Effector CD8-positive, alpha-beta T cell (primary cell): ENCODE results near the gene PPFIA3.
"Not testable (repeated sequence)": the region's sequence is repeated elsewhere in the genome, so short reads cannot be mapped to it uniquely, and the experiment has no call there.

ENCODE experiments used
- DNase-seq: peaks from one replicate; lab custom pipeline; 2025; lab: John Stamatoyannopoulos, UW

Gene PPFIA3

GRCh38 chr19:49125025-49125731, 5.8 kb downstream of the PPFIA3 start:
- DNase-seq = no peak

DNA sequence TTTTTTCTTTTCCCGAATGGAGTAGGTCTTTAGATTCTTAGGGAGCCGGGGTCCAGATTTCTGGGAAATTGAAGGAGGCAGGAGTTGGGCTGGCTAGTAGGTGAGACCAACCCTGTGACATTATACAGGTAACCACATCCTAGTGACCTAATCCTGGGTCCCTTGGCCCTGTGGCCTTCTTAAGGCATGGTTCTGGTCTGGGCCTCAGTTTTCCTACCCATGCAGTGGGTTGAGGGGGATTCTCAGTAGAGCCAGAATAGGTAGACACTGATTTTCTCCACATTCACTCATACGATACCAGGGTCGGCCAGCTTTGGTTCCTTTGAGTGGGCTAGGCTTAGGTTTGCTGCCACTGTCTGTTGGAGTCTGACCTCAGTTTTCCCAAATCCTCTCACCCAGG, 7.2 kb downstream of the PPFIA3 start:
- DNase-seq = no peak

DNA sequence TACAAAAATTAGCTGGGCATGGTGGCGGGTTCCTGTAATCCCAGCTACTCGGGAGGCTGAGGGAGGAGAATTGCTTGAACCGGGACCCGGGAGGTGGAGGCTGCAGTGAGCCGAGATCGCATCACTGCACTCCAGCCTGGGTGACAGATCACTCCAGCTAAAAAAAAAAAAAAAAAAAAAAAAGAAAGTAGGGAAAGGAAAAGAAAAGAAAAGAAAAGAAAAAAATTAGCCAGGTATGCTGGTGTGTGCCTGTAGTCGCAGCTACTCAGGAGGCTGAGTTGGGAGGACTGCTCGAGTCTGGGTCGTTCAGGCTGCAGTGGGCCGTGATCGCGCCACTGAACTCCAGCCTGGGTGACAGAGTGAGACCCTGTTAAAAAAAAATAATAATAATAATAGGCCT, 7.9 kb downstream of the PPFIA3 start:
- not testable (repeated sequence) for DNase-seq

DNA sequence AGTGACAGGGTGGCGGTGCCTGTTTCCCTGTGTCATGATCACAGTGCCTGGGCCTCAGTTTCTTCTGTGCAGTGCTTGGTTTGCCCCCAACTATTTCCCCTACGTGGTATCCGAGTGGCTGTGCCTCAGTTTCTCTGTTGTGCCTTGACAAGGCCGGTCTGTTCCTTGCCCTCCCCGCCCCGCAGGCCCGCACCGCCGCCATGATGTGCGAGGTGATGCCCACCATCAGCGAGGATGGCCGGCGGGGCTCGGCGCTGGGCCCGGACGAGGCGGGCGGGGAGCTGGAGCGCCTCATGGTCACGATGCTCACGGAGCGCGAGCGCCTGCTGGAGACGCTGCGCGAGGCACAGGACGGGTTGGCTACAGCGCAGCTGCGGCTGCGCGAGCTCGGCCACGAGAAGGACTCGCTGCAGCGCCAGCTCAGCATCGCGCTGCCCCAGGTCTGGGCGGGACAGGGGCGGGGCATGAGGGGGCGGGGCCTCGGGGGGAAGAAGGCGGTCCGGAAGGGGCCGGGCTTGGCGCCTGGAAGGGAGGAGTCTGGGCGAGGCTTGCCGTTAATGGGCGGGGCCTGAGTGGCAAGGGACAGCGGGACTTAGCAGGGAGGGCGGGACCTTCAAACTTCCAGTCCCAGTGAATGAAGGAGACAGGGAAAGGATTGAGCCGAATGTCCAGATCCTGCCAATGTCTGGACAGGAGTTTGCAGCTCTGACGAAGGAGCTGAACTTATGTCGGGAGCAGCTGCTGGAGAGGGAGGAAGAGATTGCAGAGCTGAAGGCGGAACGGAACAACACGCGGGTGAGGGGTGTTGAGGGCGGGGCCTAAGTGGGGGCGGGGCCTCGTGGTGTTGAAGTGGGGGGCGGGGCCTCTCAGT, 8.6 kb downstream of the PPFIA3 start:
- DNase-seq = peak; percentile 95

- DNase-seq = no peak
These were observed 9.3 kb downstream of the PPFIA3 start for GRCh38 chr19:49128545-49129237.

GRCh38 chr19:49129238-49129583, 9.9 kb downstream of the PPFIA3 start:
- no peak for DNase-seq

DNA sequence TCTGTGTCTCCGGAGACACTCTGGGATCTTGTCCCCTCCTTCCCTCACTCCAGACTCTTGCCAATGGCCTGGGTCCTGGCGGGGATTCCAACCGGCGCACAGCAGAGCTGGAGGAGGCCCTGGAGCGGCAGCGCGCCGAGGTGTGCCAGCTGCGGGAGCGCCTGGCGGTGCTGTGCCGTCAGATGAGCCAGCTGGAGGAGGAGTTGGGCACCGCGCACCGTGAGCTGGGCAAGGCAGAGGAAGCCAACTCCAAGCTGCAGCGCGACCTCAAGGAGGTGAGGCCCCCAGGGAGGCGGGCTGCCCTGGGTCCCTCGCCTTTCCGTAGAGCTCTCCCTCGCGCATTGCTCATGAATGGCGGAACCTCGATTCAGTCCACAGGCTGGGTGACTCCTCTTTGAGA, 11.0 kb downstream of the PPFIA3 start:
- no peak for DNase-seq

GRCh38 chr19:49132974-49133609, 13.7 kb downstream of the PPFIA3 start:
- DNase-seq = peak; percentile 32

GRCh38 chr19:49133621-49134454, 14.5 kb downstream of the PPFIA3 start:
- DNase-seq = peak; percentile 41

DNA sequence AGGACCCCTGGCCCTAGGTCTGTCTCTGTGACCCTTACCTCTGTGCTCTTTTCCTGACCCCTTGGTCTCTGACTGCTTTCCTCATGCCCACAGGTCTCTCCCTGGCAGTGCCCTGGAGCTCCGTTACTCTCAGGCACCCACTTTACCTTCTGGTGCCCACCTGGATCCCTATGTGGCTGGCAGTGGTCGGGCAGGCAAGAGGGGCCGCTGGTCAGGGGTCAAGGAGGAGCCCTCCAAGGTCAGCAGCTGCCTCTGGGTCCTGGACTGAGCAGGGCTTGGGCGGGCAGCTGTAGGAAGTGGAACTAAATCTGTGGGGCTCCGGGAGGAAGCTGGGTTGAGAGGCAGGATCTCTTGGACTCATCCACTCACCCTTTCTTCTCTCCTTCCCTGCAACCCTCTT, 16.3 kb downstream of the PPFIA3 start:
- no peak for DNase-seq

DNA sequence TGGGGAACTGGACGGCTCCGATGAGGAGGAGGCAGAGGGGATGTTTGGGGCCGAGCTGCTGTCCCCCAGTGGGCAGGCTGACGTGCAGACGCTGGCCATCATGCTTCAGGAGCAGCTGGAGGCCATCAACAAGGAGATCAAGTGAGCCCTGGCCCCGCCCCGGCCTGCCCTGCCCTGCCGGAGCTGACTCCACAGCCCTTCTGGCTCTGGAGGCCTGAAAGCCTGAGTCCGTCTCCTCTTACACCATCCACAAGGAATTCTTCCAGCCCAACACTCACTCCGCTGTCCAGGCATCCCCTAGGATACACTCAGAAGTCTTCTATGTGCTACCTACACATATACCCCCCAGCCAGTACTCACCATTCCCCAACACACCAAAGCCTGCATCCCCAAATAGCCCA, 17.4 kb downstream of the PPFIA3 start:
- DNase-seq = no peak

DNA sequence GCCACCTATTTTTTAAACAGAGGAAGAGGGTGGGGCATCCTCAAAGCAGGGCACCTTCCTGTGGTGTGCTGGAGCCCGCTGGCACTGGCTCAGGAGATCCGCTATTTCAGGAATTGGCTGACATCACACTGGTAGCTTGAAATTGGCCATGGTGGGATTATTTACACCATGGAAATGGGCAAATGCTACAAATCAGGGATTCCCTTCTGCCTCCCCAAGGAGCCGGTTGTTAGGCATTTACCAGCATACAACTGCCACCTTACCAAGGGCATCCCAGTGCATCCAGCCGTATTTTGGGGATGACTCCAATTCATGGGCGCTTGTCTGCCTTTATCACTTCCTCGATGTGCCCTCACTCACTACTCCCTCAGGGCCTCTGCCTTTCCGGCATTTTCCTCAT, 21.6 kb downstream of the PPFIA3 start:
- DNase-seq = no peak

GRCh38 chr19:49141352-49141751, 22.0 kb downstream of the PPFIA3 start:
- DNase-seq = no peak

GRCh38 chr19:49142866-49143335, 23.6 kb downstream of the PPFIA3 start:
- DNase-seq = peak; percentile 41

DNA sequence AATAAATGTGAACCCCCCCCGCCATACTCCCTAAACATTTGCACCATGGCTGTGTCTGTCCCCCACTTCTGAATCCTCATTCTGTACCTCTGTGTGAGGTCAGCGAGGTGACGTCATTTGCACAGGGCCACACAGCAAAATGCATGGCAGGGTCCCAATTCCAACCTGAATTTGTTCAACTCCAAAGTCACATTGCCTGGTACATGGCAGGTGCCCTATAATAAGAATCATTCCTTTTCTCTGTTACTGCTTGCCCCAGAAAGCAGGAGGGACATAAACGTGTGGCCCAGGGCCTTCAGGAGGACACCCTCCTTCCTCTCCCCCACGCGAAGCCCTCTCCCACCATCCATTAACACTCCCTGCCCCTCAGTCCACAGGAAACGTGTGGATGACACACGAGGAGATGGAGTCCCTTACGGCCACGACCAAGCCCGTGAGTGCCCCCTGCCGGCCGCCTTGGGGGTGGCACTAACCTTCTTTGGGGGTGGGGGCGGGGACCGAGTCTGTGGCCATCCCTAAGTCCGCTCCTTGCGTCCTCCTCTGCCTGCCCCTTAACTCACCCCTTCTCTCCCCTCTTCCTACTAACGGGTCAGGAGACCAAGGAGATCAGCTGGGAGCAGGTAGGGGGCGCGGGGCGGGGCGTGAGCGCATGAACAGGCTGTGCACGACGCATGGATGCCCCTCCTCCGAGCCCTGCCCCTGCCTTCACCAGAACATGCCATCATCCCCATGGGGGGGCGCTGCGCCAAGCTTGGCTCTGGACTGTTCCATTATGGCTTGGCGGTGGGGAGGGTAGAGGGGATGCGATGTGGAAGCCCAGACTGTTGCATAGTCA, 26.4 kb downstream of the PPFIA3 start:
- DNase-seq = peak; percentile 77

DNA sequence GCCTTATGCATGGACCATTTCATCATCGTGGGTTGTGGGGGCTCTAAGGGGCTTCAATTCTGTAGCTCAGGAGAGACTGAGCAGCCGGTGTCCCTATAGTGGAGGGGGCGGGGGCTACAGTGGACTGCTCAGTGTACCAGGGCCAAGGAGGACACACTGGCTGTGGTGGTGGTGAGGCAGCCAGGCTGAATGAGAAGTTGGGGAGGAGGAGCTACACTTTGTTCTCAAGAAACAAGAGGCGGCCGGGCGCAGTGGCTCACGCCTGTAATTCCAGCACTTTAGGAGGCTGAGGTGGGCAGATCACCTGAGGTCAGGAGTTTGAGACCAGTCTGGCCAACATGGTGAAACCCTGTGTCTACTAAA, 27.0 kb downstream of the PPFIA3 start:
- not testable (repeated sequence) for DNase-seq

GRCh38 chr19:49148044-49148682, 28.8 kb downstream of the PPFIA3 start:
- no peak for DNase-seq

- DNase-seq = peak; percentile 79
These were observed 29.7 kb downstream of the PPFIA3 start for GRCh38 chr19:49148784-49149651.

GRCh38 chr19:49149652-49150105, 30.3 kb downstream of the PPFIA3 start:
- DNase-seq = no peak
